ENCODE data around the gene EBF4.
"Not testable (repeated sequence)": the region's sequence is repeated elsewhere in the genome, so short reads cannot be mapped to it uniquely, and the experiment has no call there.

EBF4 gene

DNA sequence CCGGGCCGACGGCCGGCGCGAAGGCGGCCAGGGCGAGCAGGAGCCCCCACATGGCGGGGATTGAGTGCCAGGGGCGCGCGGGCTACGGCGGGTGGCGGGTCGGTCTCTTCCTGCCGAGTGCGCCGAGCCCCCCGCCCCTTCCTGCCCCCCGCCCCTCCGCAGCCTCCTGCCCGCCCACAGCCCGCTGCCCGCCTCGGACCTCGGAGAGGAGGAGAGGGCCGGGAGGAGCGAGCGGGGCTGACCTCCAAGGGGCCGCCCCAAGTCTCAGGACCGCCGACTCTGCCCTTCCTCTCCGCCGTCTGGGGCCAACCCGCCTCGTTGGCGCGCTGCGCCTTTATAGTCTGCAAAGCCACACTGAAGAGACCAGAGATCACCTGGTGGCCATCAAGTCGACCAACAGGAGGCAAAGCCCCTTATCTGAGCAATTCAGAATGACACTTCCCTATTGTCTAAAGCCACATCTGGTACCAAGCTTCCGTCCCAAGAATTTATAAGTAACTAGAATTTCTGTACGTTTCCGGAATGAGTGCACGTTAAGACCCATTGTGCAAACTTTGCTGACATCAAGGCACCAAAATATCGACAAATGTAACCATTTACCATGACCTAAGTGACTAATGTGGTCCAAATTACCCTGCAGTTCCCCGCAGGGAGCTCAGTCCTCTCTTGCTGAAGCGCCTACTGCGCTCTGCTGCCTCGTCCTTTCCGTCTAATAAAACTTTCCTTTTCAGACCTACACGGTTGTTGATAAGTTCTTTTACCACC, 108.1 kb downstream of the EBF4 start, which contains the start of gene CPXM1:
TSS of gene CPXM1 (minus strand) at position 107 of the 765 bp plus-strand sequence. CDS start at position 52, 55 bp downstream.
- peaks cover 30% of the 10 kb centered on the region for H3K27me3 ChIP-seq (ENCODE audit: low read depth, low read length)
- no peaks in the 10 kb centered on the region for H3K9me3 ChIP-seq (ENCODE audit: control insufficient read depth in 1 of 2, low read length in 2 of 2)
- no peak within 1 kb of the TSS for H3K27ac ChIP-seq (ENCODE audit: low read length)
- H3K4me3 ChIP-seq (ENCODE audit: low read depth in 1 of 2, low read length in 2 of 2), result peak within 1 kb of the TSS; percentile 42 to 61
- no peaks in the 10 kb centered on the region for H3K36me3 ChIP-seq (ENCODE audit: control insufficient read depth in 1 of 2, insufficient read depth in 2 of 2, low read length in 2 of 2)
- H3K4me1 ChIP-seq (ENCODE audit: control insufficient read depth in 1 of 2, insufficient read depth in 2 of 2, low read length in 2 of 2), result peaks cover 6 to 21% of the 10 kb centered on the region in 2 donors

DNA sequence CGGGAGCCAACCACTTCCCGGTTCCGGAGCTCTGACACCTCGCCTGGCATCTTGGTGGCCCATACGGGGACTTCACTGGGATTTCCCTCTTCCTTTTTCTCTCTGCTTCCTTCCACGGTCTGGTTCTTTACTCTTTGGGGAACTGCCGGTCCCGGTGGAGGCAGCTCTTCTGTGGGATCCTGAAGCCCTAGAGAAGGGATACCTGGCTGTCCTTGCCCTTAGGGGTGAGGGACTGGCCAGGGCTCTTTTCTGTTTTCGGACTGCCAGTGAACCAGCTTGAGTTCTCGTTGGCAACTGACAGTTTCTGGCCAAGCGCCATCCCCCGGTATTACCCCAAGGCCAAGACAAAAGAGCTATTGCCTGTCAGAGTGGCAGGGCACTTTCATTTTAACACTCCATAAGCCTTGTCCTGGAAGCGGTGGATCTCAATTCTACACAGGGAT, 108.7 kb downstream of the EBF4 start:
- Histone ChIP-seq H3K36me3 (ENCODE audit: control insufficient read depth in 1 of 2, insufficient read depth in 2 of 2, low read length in 2 of 2) (no peaks in the 10 kb centered on the region), H3K27me3 (ENCODE audit: low read depth, low read length) (peaks cover 36% of the 10 kb centered on the region), H3K27ac (ENCODE audit: low read length) (no peak overlapping the region), H3K4me1 (ENCODE audit: control insufficient read depth in 1 of 2, insufficient read depth in 2 of 2, low read length in 2 of 2) (peaks cover 6 to 21% of the 10 kb centered on the region in 2 donors), H3K9me3 (ENCODE audit: control insufficient read depth in 1 of 2, low read length in 2 of 2) (no peaks in the 10 kb centered on the region), H3K4me3 (ENCODE audit: low read depth in 1 of 2, low read length in 2 of 2) (peak overlapping the region in 1 of 2 donors; percentile 1)

DNA sequence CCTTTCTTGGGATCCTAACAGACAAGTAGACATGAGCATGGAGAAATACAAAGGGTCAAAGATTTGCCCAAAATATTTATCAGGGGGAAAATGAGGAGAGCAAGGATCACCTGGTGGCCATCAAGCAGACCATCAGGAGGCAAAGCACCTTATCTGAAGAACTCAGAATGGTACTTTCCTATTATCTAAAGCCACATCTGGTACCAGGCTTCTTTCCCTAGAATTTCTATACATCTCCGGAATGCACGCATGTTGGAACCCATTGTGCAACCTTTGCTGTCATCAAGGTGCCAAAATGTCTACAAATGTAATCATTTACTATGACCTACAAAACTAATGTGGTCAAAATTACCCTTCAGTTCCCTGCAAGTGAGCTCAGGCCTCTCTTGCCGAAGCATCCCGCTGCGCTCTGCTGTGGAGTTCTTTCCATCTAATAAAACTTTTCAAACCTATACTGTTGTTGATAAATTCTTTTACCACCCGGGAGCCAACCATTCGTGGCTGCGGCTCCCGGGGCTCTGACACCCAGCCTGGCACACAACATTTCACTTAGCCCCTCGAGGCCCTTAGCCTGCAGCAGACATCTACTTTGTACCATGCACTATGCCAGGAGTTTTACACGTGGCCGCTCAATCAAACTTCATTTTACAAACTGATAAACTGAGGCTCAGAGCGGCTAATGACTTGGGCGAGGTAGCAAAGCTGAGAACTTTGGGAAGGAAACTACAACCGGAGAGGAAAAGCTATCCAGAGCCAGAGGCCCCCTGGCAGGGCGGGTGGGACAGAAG, 111.7 kb downstream of the EBF4 start:
- H3K9me3 ChIP-seq (ENCODE audit: control insufficient read depth in 1 of 2, low read length in 2 of 2), result no peaks in the 10 kb centered on the region
- H3K36me3 ChIP-seq (ENCODE audit: control insufficient read depth in 1 of 2, insufficient read depth in 2 of 2, low read length in 2 of 2), result no peaks in the 10 kb centered on the region
- no peak overlapping the region for H3K27ac ChIP-seq (ENCODE audit: low read length)
- H3K4me1 ChIP-seq (ENCODE audit: control insufficient read depth in 1 of 2, insufficient read depth in 2 of 2, low read length in 2 of 2), result peaks cover 4 to 21% of the 10 kb centered on the region in 2 donors
- H3K4me3 ChIP-seq (ENCODE audit: low read depth in 1 of 2, low read length in 2 of 2), result no peak overlapping the region
- H3K27me3 ChIP-seq (ENCODE audit: low read depth, low read length), result peaks cover 44% of the 10 kb centered on the region

DNA sequence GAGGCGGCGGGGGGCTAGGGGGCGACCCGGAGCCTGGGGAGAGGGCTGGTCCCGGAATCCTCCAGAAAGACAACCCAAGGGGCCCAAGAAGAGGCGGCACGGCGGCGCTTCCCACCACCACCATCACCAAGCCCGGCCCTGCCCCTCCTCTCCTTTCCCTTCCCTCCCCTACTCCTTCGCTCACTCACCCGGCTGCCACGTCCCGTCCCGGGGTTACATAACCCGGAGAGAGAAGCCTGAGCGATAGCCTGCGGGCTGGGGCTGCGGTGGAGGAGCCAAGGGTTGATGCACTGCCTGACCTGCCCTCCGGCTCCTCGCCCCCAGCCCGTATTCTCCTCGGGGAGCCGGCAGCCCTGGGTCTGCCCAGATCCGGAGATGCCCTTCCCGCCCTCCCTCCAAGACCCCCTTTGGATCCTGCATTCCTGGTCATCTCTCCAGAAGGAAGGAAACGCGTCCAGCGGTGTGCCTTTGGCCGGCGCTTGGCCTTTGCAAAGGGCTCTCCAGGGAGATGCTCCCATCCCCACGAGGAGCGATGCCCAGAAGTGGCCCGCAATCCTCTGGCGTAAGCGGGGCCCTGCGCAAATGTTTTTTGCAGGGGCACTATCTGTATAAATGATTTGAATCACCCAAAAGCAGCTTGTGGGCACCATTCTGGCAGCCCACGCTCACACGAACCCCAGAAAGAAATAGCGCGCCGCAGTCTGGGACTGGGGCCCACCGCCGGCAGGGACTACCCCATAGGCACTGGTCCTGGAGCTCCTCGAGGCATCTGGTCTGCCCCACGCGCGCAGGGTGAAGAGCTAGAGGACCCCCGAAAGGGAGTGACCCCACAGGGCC, 112.5 kb downstream of the EBF4 start:
- Histone ChIP-seq H3K36me3 (ENCODE audit: control insufficient read depth in 1 of 2, insufficient read depth in 2 of 2, low read length in 2 of 2) (no peaks in the 10 kb centered on the region), H3K27me3 (ENCODE audit: low read depth, low read length) (peaks cover 36% of the 10 kb centered on the region), H3K4me1 (ENCODE audit: control insufficient read depth in 1 of 2, insufficient read depth in 2 of 2, low read length in 2 of 2) (peaks cover 0 to 13% of the 10 kb centered on the region in 2 donors), H3K9me3 (ENCODE audit: control insufficient read depth in 1 of 2, low read length in 2 of 2) (no peaks in the 10 kb centered on the region), H3K4me3 (ENCODE audit: low read depth in 1 of 2, low read length in 2 of 2) (no peak overlapping the region), H3K27ac (ENCODE audit: low read length) (no peak overlapping the region)

DNA sequence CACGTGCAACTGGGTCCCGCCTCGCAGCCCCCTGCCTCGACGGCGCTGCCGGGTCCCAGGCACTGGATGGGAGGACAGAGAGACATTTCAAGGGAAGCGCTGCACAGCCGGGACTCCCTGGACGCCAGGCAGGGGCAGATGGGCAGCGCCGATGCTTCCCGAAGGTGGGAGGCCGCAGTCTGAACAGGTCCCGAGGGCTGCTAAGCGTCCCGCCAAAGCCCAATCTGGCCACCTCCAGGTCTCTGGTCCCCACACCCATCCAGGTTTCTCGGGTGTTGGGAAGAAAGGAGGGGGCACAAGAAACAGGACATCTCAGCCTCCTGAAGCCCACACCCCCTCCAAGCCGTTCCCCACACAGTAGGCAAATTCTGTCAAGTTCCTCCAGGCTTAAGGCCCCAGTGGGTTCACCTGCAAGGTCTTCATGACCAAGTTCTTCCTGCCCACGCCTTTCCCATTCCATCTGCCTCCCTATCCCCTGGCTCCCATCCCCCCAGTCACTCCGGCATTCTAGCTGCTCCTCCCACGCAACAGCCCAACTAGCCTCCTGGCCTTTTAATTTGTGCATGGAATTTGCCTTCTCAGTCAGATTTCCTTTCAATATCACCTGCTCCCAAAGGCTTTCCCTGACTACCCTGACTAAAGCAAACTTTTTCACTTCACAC, 113.2 kb downstream of the EBF4 start:
- Histone ChIP-seq H3K27me3 (ENCODE audit: low read depth, low read length) (peaks cover 32% of the 10 kb centered on the region), H3K36me3 (ENCODE audit: control insufficient read depth in 1 of 2, insufficient read depth in 2 of 2, low read length in 2 of 2) (no peaks in the 10 kb centered on the region), H3K4me1 (ENCODE audit: control insufficient read depth in 1 of 2, insufficient read depth in 2 of 2, low read length in 2 of 2) (peaks cover 0 to 5% of the 10 kb centered on the region in 2 donors), H3K9me3 (ENCODE audit: control insufficient read depth in 1 of 2, low read length in 2 of 2) (no peaks in the 10 kb centered on the region), H3K4me3 (ENCODE audit: low read depth in 1 of 2, low read length in 2 of 2) (no peak overlapping the region), H3K27ac (ENCODE audit: low read length) (no peak overlapping the region)

DNA sequence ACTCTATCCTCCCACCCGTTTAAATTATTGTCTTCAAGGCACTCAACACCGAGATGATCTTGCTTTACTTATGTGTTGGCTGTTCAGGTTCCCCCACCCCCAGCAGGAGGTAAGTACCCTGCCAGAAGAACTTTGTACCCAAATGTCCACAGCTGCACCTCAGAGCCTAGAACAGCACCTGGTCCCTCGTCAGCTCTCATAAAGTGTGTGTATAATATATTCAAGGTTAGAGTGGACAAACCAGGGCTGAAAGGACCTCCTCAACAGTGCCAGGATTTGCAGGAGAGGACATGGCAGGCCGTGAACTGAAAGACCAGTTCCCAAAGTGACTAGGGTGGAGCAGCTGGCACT, 113.7 kb downstream of the EBF4 start:
- Histone ChIP-seq H3K36me3 (ENCODE audit: control insufficient read depth in 1 of 2, insufficient read depth in 2 of 2, low read length in 2 of 2) (no peaks in the 10 kb centered on the region), H3K27ac (ENCODE audit: low read length) (no peak overlapping the region), H3K27me3 (ENCODE audit: low read depth, low read length) (peaks cover 27% of the 10 kb centered on the region), H3K9me3 (ENCODE audit: control insufficient read depth in 1 of 2, low read length in 2 of 2) (no peaks in the 10 kb centered on the region), H3K4me3 (ENCODE audit: low read depth in 1 of 2, low read length in 2 of 2) (no peak overlapping the region), H3K4me1 (ENCODE audit: control insufficient read depth in 1 of 2, insufficient read depth in 2 of 2, low read length in 2 of 2) (peaks cover 0 to 4% of the 10 kb centered on the region in 2 donors)

DNA sequence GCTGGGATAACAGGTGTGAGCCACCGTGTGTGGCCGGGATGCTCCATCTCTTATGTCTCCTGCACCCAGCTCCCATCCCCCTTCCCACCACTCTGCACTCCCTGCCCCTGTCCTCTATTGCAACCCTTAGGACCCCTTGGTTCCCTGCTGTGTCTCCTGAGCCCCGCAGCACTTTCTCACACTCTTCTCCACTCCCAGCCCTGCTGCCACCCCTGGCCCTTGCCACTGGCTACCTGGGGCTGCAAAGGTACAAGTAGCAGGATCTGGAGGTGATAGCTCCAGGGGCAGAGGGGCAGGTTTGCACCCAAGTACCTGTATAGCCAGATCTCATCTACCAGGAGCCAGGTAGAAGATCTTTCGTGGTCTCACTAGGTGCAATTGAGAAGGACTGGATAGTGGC, 114.4 kb downstream of the EBF4 start:
- H3K4me3 ChIP-seq (ENCODE audit: low read depth in 1 of 2, low read length in 2 of 2), result no peak overlapping the region
- H3K4me1 ChIP-seq (ENCODE audit: control insufficient read depth in 1 of 2, insufficient read depth in 2 of 2, low read length in 2 of 2), result peaks cover 0 to 4% of the 10 kb centered on the region in 2 donors
- H3K27ac ChIP-seq (ENCODE audit: low read length), result no peak overlapping the region
- no peaks in the 10 kb centered on the region for H3K36me3 ChIP-seq (ENCODE audit: control insufficient read depth in 1 of 2, insufficient read depth in 2 of 2, low read length in 2 of 2)
- peaks cover 24% of the 10 kb centered on the region for H3K27me3 ChIP-seq (ENCODE audit: low read depth, low read length)
- H3K9me3 ChIP-seq (ENCODE audit: control insufficient read depth in 1 of 2, low read length in 2 of 2), result peaks cover 0 to 3% of the 10 kb centered on the region in 2 donors

DNA sequence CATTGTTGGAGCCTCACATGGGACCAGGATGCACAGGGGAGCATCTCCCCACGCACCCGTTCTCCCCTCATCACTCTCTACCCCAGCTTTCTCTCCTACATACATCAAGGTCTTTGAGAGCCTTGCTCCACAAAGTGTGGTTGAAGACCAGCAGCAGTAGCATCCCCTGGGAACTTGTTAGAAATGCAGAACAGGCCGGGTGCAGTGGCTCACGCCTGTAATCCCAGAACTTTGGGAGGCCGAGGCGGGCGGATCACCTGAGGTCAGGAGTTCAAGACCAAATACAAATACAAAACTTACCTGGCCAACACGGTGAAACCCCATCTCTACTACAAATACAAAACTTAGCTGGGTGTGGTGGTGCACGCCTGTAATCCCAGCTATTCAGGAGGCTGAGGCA, 115.3 kb downstream of the EBF4 start:
- peaks cover 24% of the 10 kb centered on the region for H3K27me3 ChIP-seq (ENCODE audit: low read depth, low read length)
- not testable (repeated sequence) for H3K27ac ChIP-seq (ENCODE audit: low read length); H3K4me1 ChIP-seq (ENCODE audit: control insufficient read depth in 1 of 2, insufficient read depth in 2 of 2, low read length in 2 of 2); H3K36me3 ChIP-seq (ENCODE audit: control insufficient read depth in 1 of 2, insufficient read depth in 2 of 2, low read length in 2 of 2); H3K9me3 ChIP-seq (ENCODE audit: control insufficient read depth in 1 of 2, low read length in 2 of 2); H3K4me3 ChIP-seq (ENCODE audit: low read depth in 1 of 2, low read length in 2 of 2)

DNA sequence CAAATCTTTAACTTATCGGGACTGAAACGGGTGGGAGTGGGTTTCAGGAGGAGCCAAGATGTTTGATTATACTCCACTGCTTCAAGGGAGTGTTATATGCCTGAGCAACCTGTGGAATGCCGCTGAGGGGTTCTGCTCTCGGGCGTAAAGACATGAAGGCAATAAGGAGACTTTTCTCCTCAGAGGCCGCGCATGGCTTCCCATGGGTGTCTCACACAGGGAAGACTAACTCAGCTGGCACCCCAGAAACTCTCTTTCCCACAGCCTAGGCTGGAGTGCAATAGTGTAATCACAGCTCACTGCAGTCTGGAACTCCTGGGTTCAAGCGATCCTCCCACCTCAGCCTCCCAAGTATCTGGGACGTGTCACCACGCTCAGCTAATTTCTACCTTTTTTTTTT, 117.1 kb downstream of the EBF4 start:
- Histone ChIP-seq H3K4me1 (ENCODE audit: control insufficient read depth in 1 of 2, insufficient read depth in 2 of 2, low read length in 2 of 2) (peaks cover 0 to 2% of the 10 kb centered on the region in 2 donors), H3K9me3 (ENCODE audit: control insufficient read depth in 1 of 2, low read length in 2 of 2) (peaks cover 0 to 6% of the 10 kb centered on the region in 2 donors), H3K36me3 (ENCODE audit: control insufficient read depth in 1 of 2, insufficient read depth in 2 of 2, low read length in 2 of 2) (no peaks in the 10 kb centered on the region), H3K27ac (ENCODE audit: low read length) (no peak overlapping the region), H3K27me3 (ENCODE audit: low read depth, low read length) (peaks cover 24% of the 10 kb centered on the region), H3K4me3 (ENCODE audit: low read depth in 1 of 2, low read length in 2 of 2) (no peak overlapping the region)
